HEK293T (cell line): ENCODE measurements around the gene ZCCHC24.

Experiments
- ARNT ChIP-seq: fragments of 450-650 bp; IDR thresholded peaks from 2 replicates; pipeline ENCODE4 v1.6.1; 2017; ENCODE audit warnings: mild to moderate bottlenecking
- BHLHE40 ChIP-seq: fragments of 450-650 bp; IDR thresholded peaks from 2 replicates; pipeline ENCODE4 v1.6.1; 2016; ENCODE audit warnings: mild to moderate bottlenecking, moderate library complexity, borderline replicate concordance
- FOXA1 ChIP-seq: fragments of 450-650 bp; IDR thresholded peaks from 2 replicates; pipeline ENCODE4 v1.6.1; 2016; ENCODE audit warnings: mild to moderate bottlenecking
- FOXK2 ChIP-seq: fragments of 450-650 bp; IDR thresholded peaks from 2 replicates; pipeline ENCODE4 v1.6.1; 2016; ENCODE audit warnings: mild to moderate bottlenecking
- FOXM1 ChIP-seq: fragments of 450-650 bp; IDR thresholded peaks from 2 replicates; pipeline ENCODE4 v1.6.1; 2017; ENCODE audit warnings: mild to moderate bottlenecking, borderline replicate concordance
- HDGF ChIP-seq: fragments of 450-650 bp; IDR thresholded peaks from 2 replicates; pipeline ENCODE4 v1.6.1; 2017; ENCODE audit warnings: antibody characterized with exemption, borderline replicate concordance
- L3MBTL2 ChIP-seq: fragments of 450-650 bp; conservative IDR thresholded peaks from 2 replicates; pipeline ENCODE4 v1.6.1; 2016; ENCODE audit warnings: mild to moderate bottlenecking
- LEF1 ChIP-seq: fragments of 450-650 bp; IDR thresholded peaks from 2 replicates; pipeline ENCODE4 v1.6.1; 2017; ENCODE audit warnings: mild to moderate bottlenecking, borderline replicate concordance
- NFRKB ChIP-seq: fragments of 450-650 bp; IDR thresholded peaks from 2 replicates; pipeline ENCODE4 v1.6.1; 2016; ENCODE audit warnings: mild to moderate bottlenecking, moderate library complexity
- SP1 ChIP-seq: fragments of 450-650 bp; IDR thresholded peaks from 2 replicates; pipeline ENCODE4 v1.6.1; 2017
- SUZ12 ChIP-seq: fragments of 450-650 bp; IDR thresholded peaks from 2 replicates; pipeline ENCODE4 v1.6.1; 2016; ENCODE audit warnings: mild to moderate bottlenecking
- TARDBP ChIP-seq: fragments of 450-650 bp; IDR thresholded peaks from 2 replicates; pipeline ENCODE4 v1.6.1; 2016
- ZNF384 ChIP-seq: fragments of 450-650 bp; IDR thresholded peaks from 2 replicates; pipeline ENCODE4 v1.6.1; 2016

DNA sequence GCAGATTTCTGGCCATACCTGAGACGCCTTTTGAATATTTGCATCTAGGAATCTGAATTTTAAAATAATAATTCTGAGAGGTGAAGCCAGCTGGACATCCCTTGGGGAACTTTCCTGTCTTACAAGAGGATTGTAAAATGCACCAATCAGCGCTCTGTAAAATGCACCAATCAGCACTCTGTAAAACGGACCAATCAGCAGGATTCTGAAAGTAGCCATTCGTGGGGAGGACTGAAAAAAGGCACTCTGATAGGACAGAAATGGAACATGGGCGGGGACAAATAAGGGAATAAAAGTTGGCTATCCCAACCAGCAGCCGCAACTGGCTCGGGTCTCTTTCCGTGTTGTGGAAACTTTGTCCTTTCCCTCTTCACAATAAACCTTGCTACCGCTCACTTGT, 88.2 kb downstream of the ZCCHC24 start:
- TF ChIP-seq NFRKB (no peak), BHLHE40 (no peak), ARNT (no peak), FOXM1 (no peak), FOXA1 (no peak), TARDBP (no peak), SP1 (no peak), LEF1 (no peak), FOXK2 (no peak), SUZ12 (no peak), HDGF (no peak), L3MBTL2 (no peak), ZNF384 (no peak)
